Adrenal gland (tissue), 5 donors: ENCODE results near the gene FAM131C.

Experiments used
- CTCF ChIP-seq, 6 experiments: fragments of 450-650 bp in 4 of 6; fragments of 200-600 bp in 2 of 6; sonication (generic) in 1 of 6; IDR thresholded peaks; 1 replicate in 5 of 6; 2 replicates in 1 of 6; pipeline versions ENCODE4 v1.5.1 to v1.8.0; 2016 to 2021; ENCODE audit warnings: antibody characterized with exemption in 6 of 6, mild to moderate bottlenecking in 2 of 6, moderate library complexity in 1 of 6
- POLR2A ChIP-seq, 2 donors: fragments of 450-650 bp; IDR thresholded peaks; one replicate each; pipeline ENCODE4 v1.6.1; 2017; ENCODE audit warnings: antibody characterized with exemption in 2 of 2, mild to moderate bottlenecking in 2 of 2, moderate library complexity in 1 of 2
- donor health status: DM: no; HTN: no; CAD: no.

DNA sequence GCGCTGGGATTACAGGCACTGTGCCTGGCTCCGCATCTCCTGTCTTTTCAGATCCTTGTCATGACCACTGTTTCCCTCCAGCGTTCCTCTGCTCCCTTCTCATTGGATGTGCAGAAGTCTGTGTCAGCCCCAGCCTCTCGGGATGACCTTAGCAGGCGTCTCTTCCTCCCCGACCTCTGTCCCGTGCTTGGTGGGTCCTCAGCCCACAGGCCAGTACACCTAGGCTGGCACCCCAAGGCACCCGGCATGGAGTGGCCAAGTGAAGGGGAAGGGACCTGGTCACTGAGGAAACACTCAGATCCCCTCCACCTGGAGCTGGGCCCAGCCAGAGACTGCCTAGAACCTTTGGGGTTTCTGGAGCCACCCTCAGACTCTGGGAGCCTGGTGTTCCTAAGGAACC, 32.3 kb downstream of the FAM131C start:
- no peak for TF ChIP-seq POLR2A (IDR thresholded peaks at IDR 0.05)
- TF ChIP-seq CTCF (IDR thresholded peaks at IDR 0.05): no peak
